Mesendoderm (in vitro differentiated cells): ENCODE results near the gene PHF20.

Experiments
- DNase-seq: peaks from one replicate; pipeline ENCODE4 v3.0.0; 2013
- H2AK5ac ChIP-seq: 2 replicates; pipeline ENCODE4 v1.6.1; 2013; ENCODE audit warnings: low read length, inconsistent platforms
- H2BK120ac ChIP-seq: 2 replicates; pipeline ENCODE4 v1.6.1; 2013; ENCODE audit warnings: low read depth, mild to moderate bottlenecking, low read length, moderate library complexity, mixed read lengths
- H2BK15ac ChIP-seq: replicated peaks from 2 replicates; pipeline ENCODE4 v1.6.1; 2013; ENCODE audit warnings: low read depth, mild to moderate bottlenecking, moderate library complexity
- H2BK5ac ChIP-seq: 2 replicates; pipeline ENCODE4 v1.6.1; 2013; ENCODE audit warnings: low read length, inconsistent platforms
- H3K18ac ChIP-seq: 2 replicates; pipeline ENCODE4 v1.6.1; 2013; ENCODE audit warnings: mild to moderate bottlenecking, low read length, mixed read lengths
- H3K23ac ChIP-seq: one replicate; pipeline ENCODE4 v1.6.1; 2013; ENCODE audit warnings: low read length
- H3K27ac ChIP-seq: 2 replicates; pipeline ENCODE4 v1.5.1; 2013; ENCODE audit warnings: low read depth, mild to moderate bottlenecking, inconsistent platforms, low read length, moderate library complexity
- H3K27me3 ChIP-seq: 2 replicates; pipeline ENCODE4 v1.6.1; 2013; ENCODE audit warnings: low read length, control low read depth, mild to moderate bottlenecking, inconsistent platforms; ENCODE audit not compliant: insufficient read depth, poor library complexity
- H3K36me3 ChIP-seq: 2 replicates; pipeline ENCODE4 v1.6.1; 2013; ENCODE audit warnings: low read length, inconsistent platforms; ENCODE audit not compliant: control insufficient read depth, insufficient read depth
- H3K4ac ChIP-seq: one replicate; pipeline ENCODE4 v1.6.1; 2013; ENCODE audit warnings: low read depth, mild to moderate bottlenecking, low read length, moderate library complexity
- H3K4me1 ChIP-seq: 2 replicates; pipeline ENCODE4 v1.6.1; 2013; ENCODE audit warnings: low read depth, low read length, inconsistent platforms; ENCODE audit not compliant: control insufficient read depth
- H3K4me2 ChIP-seq: 2 replicates; pipeline ENCODE4 v1.6.1; 2013; ENCODE audit warnings: low read length
- H3K4me3 ChIP-seq: 2 replicates; pipeline ENCODE4 v1.5.1; 2013; ENCODE audit warnings: mild to moderate bottlenecking, low read length
- H3K56ac ChIP-seq: one replicate; pipeline ENCODE4 v1.6.1; 2013; ENCODE audit warnings: low read length
- H3K79me1 ChIP-seq: 2 replicates; pipeline ENCODE4 v1.6.1; 2013; ENCODE audit warnings: low read length, inconsistent platforms
- H3K79me2 ChIP-seq: 2 replicates; pipeline ENCODE4 v1.6.1; 2013; ENCODE audit warnings: mild to moderate bottlenecking, low read length; ENCODE audit not compliant: control insufficient read depth, insufficient read depth
- H3K9ac ChIP-seq: 2 replicates; pipeline ENCODE4 v1.6.1; 2013; ENCODE audit warnings: low read length, inconsistent platforms
- H4K5ac ChIP-seq: one replicate; pipeline ENCODE4 v1.6.1; 2013; ENCODE audit warnings: low read length
- H4K8ac ChIP-seq: one replicate; pipeline ENCODE4 v1.6.1; 2013; ENCODE audit warnings: low read depth, mild to moderate bottlenecking, control low read depth, low read length, moderate library complexity
- WGBS: extraction: QIAGEN DNeasy Blood & Tissue Kit; methylation state at CpG from one replicate; pipeline ENCODE4 v1.1.7; 2013; ENCODE audit warnings: low lambda C conversion rate, missing lambda C conversion rate; ENCODE audit not compliant: insufficient coverage; ENCODE audit errors: extremely low coverage; 5-methylcytosine and 5-hydroxymethylcytosine counted together

Gene PHF20

DNA sequence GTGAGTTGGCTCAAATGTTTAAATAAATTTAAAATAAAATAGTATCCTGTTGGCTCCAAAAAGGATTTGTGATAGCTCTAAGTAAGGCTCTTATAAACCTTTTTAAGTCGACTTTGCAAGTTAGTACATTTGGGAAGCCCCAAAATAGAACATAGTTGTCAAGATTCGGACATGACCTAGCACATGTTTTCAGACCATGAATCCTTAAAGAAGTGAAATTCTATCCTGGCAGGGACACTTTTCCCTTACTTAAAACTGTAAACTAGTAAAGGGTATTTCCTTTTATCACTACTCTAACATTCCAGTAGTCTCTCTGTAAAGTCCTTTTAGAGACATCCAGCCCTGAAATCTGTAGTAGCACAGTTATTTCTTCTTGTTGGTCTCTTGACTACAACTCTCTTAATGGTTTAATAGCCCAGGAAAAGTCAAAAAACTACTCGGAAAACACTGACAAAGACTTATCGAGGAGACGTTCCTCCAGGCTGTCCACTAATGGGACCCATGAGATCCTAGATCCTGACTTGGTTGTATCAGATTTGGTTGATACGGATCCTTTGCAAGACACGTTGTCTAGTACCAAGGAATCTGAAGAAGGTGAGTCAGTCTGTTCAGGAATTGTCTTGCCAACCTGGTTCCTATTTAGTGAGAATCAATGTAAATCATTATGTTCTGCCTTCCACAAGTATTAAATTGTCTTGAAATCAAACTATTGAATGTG is 98.9 kb downstream of the PHF20 start:
- no peaks in the 10 kb centered on the region for H3K27me3 ChIP-seq
- peaks cover 4% of the 10 kb centered on the region for H3K4me1 ChIP-seq
- H2BK15ac ChIP-seq: no peak overlapping the region
- no peaks in the 10 kb centered on the region for H3K79me1 ChIP-seq
- no peak overlapping the region for H2BK5ac ChIP-seq
- H3K27ac ChIP-seq: no peak overlapping the region
- no peaks in the 10 kb centered on the region for H3K36me3 ChIP-seq
- H3K23ac ChIP-seq: no peak overlapping the region
- H2AK5ac ChIP-seq: no peak overlapping the region
- no peak for DNase-seq
- no peak overlapping the region for H3K4ac ChIP-seq
- no peak overlapping the region for H4K5ac ChIP-seq
- H3K56ac ChIP-seq: no peak overlapping the region
- H4K8ac ChIP-seq: no peak overlapping the region
- H3K18ac ChIP-seq: no peak overlapping the region
- H3K9ac ChIP-seq: no peak overlapping the region
- H3K79me2 ChIP-seq: no peaks in the 10 kb centered on the region
- no peak overlapping the region for H3K4me2 ChIP-seq
- WGBS: no CpG with 5 or more reads among the region's 7 CpGs
- no peak overlapping the region for H2BK120ac ChIP-seq
- no peak overlapping the region for H3K4me3 ChIP-seq

GRCh38 chr20:35871259-35871771 is 99.5 kb downstream of the PHF20 start:
- DNase-seq: no peak
- no peak overlapping the region for H3K9ac ChIP-seq
- no peak overlapping the region for H3K27ac ChIP-seq
- no peaks in the 10 kb centered on the region for H3K79me1 ChIP-seq
- H3K23ac ChIP-seq: no peak overlapping the region
- no peak overlapping the region for H2AK5ac ChIP-seq
- H2BK120ac ChIP-seq: no peak overlapping the region
- no peak overlapping the region for H4K5ac ChIP-seq
- H3K56ac ChIP-seq: no peak overlapping the region
- no peaks in the 10 kb centered on the region for H3K27me3 ChIP-seq
- H3K4me3 ChIP-seq: no peak overlapping the region
- H3K4me2 ChIP-seq: no peak overlapping the region
- peaks cover 4% of the 10 kb centered on the region for H3K4me1 ChIP-seq
- H3K4ac ChIP-seq: no peak overlapping the region
- H3K18ac ChIP-seq: no peak overlapping the region
- no peaks in the 10 kb centered on the region for H3K36me3 ChIP-seq
- no peak overlapping the region for H2BK15ac ChIP-seq
- no peak overlapping the region for H2BK5ac ChIP-seq
- WGBS: no CpG with 5 or more reads among the region's 5 CpGs
- no peak overlapping the region for H4K8ac ChIP-seq
- no peaks in the 10 kb centered on the region for H3K79me2 ChIP-seq

DNA sequence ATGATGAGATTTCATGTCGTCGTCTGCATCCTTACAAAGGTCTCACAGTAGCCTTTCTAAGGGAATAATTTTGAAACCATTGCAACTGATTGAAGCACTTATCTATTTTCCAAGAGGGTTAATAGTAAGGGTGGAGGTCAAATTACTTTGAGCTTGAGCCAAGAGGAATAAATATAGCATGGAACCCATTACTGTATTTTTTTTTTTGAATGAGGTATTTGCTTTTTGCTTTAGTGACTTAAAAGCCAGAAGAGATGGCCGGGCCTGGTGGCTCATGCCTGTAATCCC is 104.2 kb downstream of the PHF20 start:
- Histone ChIP-seq H3K4me2 (no peak overlapping the region), H3K23ac (no peak overlapping the region), H4K5ac (no peak overlapping the region), H2BK5ac (no peak overlapping the region), H3K4me1 (peaks cover 4% of the 10 kb centered on the region), H4K8ac (no peak overlapping the region), H3K18ac (no peak overlapping the region), H3K4ac (no peak overlapping the region), H3K9ac (no peak overlapping the region), H2AK5ac (no peak overlapping the region), H2BK120ac (no peak overlapping the region), H3K79me1 (peaks cover 2% of the 10 kb centered on the region), H3K79me2 (no peaks in the 10 kb centered on the region), H3K36me3 (no peaks in the 10 kb centered on the region), H3K27me3 (no peaks in the 10 kb centered on the region), H3K27ac (no peak overlapping the region), H2BK15ac (no peak overlapping the region), H3K56ac (no peak overlapping the region), H3K4me3 (no peak overlapping the region)
- WGBS: no CpG with 5 or more reads among the region's 3 CpGs
- no peak for DNase-seq

- no peak overlapping the region for H2BK5ac ChIP-seq
- WGBS: no CpG with 5 or more reads among the region's 2 CpGs
- no peak overlapping the region for H2BK15ac ChIP-seq
- no peaks in the 10 kb centered on the region for H3K36me3 ChIP-seq
- no peak overlapping the region for H2AK5ac ChIP-seq
- H3K27me3 ChIP-seq: no peaks in the 10 kb centered on the region
- no peak overlapping the region for H3K27ac ChIP-seq
- no peak overlapping the region for H3K18ac ChIP-seq
- no peak overlapping the region for H3K23ac ChIP-seq
- H4K5ac ChIP-seq: no peak overlapping the region
- no peak overlapping the region for H2BK120ac ChIP-seq
- no peaks in the 10 kb centered on the region for H3K79me2 ChIP-seq
- no peak overlapping the region for H3K4me3 ChIP-seq
- H3K4ac ChIP-seq: no peak overlapping the region
- peaks cover 4% of the 10 kb centered on the region for H3K4me1 ChIP-seq
- peaks cover 2% of the 10 kb centered on the region for H3K79me1 ChIP-seq
- no peak overlapping the region for H4K8ac ChIP-seq
- H3K56ac ChIP-seq: no peak overlapping the region
- DNase-seq: no peak
- no peak overlapping the region for H3K9ac ChIP-seq
- no peak overlapping the region for H3K4me2 ChIP-seq
Observed at GRCh38 chr20:35877611-35878010, 105.8 kb downstream of the PHF20 start.

GRCh38 chr20:35878113-35878625 is 106.4 kb downstream of the PHF20 start:
- peaks cover 2% of the 10 kb centered on the region for H3K79me1 ChIP-seq
- H2BK120ac ChIP-seq: no peak overlapping the region
- H3K79me2 ChIP-seq: no peaks in the 10 kb centered on the region
- no peaks in the 10 kb centered on the region for H3K36me3 ChIP-seq
- no peak overlapping the region for H3K4ac ChIP-seq
- no peak overlapping the region for H2AK5ac ChIP-seq
- no peak overlapping the region for H2BK15ac ChIP-seq
- peaks cover 4% of the 10 kb centered on the region for H3K4me1 ChIP-seq
- no peak overlapping the region for H4K5ac ChIP-seq
- no peak for DNase-seq
- no peak overlapping the region for H3K9ac ChIP-seq
- no peak overlapping the region for H3K4me3 ChIP-seq
- no peak overlapping the region for H3K18ac ChIP-seq
- H3K56ac ChIP-seq: no peak overlapping the region
- no peak overlapping the region for H4K8ac ChIP-seq
- no peak overlapping the region for H3K27ac ChIP-seq
- H3K4me2 ChIP-seq: no peak overlapping the region
- WGBS: no CpG with 5 or more reads among the region's 6 CpGs
- H3K27me3 ChIP-seq: no peaks in the 10 kb centered on the region
- H3K23ac ChIP-seq: no peak overlapping the region
- no peak overlapping the region for H2BK5ac ChIP-seq

DNA sequence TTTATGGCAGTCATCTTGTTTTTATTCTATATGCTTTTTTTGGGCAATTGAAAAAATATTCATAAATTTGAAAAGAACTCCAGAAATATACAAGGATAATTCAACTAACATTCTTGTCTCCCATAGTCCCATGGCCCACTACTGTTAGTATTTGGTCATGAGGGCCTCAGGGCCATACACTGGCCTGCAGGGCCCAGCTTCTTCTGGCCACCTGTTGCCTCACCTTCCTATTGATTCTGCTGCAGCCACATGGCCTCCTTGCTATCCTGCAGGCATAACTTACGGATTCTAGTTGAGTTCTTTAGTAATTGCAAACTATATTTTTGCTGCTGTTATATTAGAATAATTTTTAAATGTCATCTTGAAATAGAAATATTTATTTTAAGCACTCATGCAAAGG is 109.9 kb downstream of the PHF20 start:
- H3K18ac ChIP-seq: no peak overlapping the region
- no peak overlapping the region for H3K4ac ChIP-seq
- no peak overlapping the region for H3K56ac ChIP-seq
- peaks cover 5% of the 10 kb centered on the region for H3K4me1 ChIP-seq
- WGBS: no CpG with 5 or more reads among the region's 1 CpG
- no peak overlapping the region for H2BK5ac ChIP-seq
- no peaks in the 10 kb centered on the region for H3K36me3 ChIP-seq
- no peak overlapping the region for H3K4me3 ChIP-seq
- no peak for DNase-seq
- H3K79me1 ChIP-seq: peaks cover 5% of the 10 kb centered on the region
- H2BK120ac ChIP-seq: no peak overlapping the region
- H3K27ac ChIP-seq: no peak overlapping the region
- H3K4me2 ChIP-seq: no peak overlapping the region
- no peaks in the 10 kb centered on the region for H3K27me3 ChIP-seq
- H4K8ac ChIP-seq: no peak overlapping the region
- H2BK15ac ChIP-seq: no peak overlapping the region
- H3K9ac ChIP-seq: no peak overlapping the region
- H2AK5ac ChIP-seq: no peak overlapping the region
- no peak overlapping the region for H4K5ac ChIP-seq
- H3K79me2 ChIP-seq: no peaks in the 10 kb centered on the region
- no peak overlapping the region for H3K23ac ChIP-seq
